ENCODE measurements around the gene ISM1. TPM values are rescaled to one million over a fixed set of nuclear protein-coding genes. Genes with fewer than 3 reads are reported as not detected.

ISM1 gene
- total and polyA plus RNA-seq, 7 experiments from 2014 or later, result 1.6 to 3.2 (median 2.4) TPM

DNA sequence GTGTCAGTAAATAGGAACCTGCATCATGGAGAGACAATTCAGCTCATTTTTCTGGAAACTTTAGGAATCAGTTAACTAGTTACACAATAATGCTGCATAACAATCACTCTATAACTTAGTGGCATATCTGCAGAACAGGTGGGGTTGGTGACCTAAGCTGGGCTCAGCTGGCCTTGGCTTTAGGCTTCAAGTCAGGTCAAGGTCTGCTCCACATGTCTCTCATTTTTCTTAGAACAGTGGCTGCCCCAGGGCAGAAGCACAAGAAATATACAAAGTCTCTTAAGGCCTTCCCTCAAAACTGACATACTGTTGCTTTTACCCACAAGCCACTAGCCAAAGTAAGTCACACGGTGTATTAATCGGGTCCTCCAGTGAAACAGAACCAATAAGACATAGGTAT, 14.1 kb upstream of the ISM1 start:
- peaks cover 0 to 3% (median 0%) of the 10 kb centered on the region in 5 donors for H3K36me3 Mint-ChIP-seq
- H3K4me1 Mint-ChIP-seq, result peaks cover 0 to 5% (median 3%) of the 10 kb centered on the region in 7 donors
- no peak overlapping the region for H3K4me3 Mint-ChIP-seq
- H3K27ac ChIP-seq (ENCODE audit: low read depth, low read length), result no peak overlapping the region
- H3K4me3 ChIP-seq (ENCODE audit: low read length), result no peak overlapping the region
- no peak for DNase-seq
- no peaks in the 10 kb centered on the region for H3K9me3 ChIP-seq (ENCODE audit: control insufficient read depth in 2 of 3, low read length in 3 of 3)
- ATAC-seq, result no peak
- ChIA-PET POLR2A (no interaction called here), CTCF (no interaction called here)
- H3K27me3 ChIP-seq (ENCODE audit: control insufficient read depth in 2 of 2, insufficient read depth in 2 of 2, low read length in 2 of 2), result no peaks in the 10 kb centered on the region
- no peak overlapping the region for H3K27ac Mint-ChIP-seq
- H3K27me3 Mint-ChIP-seq, result peaks cover 3 to 20% (median 4%) of the 10 kb centered on the region in 5 donors
- intact Hi-C loops (cut with micrococcal nuclease), result no loop called here
- H3K4me1 ChIP-seq (ENCODE audit: control insufficient read depth in 2 of 2, insufficient read depth in 2 of 2, low read length in 2 of 2), result no peaks in the 10 kb centered on the region
- H3K36me3 ChIP-seq (ENCODE audit: control insufficient read depth in 2 of 3, insufficient read depth in 3 of 3, low read length in 3 of 3), result no peaks in the 10 kb centered on the region
- H3K9me3 Mint-ChIP-seq, result peaks cover 0 to 9% (median 0%) of the 10 kb centered on the region in 11 donors

DNA sequence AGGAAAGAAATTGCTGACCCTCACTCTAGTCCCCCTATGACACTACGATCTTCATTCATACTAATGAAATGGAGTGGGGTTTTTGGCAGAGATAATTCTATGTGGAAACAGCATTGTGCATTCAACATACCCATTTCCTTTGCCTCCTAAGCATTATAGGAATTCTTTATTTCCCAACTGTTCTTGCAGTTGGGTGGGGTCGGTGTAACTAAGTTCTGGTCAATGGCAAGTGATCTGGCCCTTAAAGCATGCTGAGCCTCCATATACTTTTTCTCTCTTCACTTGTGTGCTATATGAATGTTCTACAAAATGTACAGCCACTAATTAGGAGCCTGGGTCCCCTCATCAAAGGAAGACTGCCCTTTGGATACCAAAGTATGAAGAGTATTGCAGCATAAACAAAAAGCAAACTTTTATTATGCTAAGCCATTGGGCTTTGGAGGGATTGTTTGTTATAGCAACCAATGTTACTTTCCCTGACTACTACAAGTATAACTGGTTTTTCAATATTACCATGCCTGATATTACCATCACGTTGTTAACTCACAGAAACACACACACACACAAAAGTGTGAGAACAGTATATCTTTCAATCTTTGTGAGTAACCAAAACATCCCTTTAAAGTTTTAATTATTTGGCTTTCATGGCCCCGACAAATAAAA, 9.0 kb upstream of the ISM1 start:
- H3K36me3 Mint-ChIP-seq, result peaks cover 0 to 3% (median 0%) of the 10 kb centered on the region in 5 donors
- intact Hi-C loops (cut with micrococcal nuclease), result no loop called here
- ChIA-PET POLR2A (no interaction called here), CTCF (no interaction called here)
- no peaks in the 10 kb centered on the region for H3K4me1 ChIP-seq (ENCODE audit: control insufficient read depth in 2 of 2, insufficient read depth in 2 of 2, low read length in 2 of 2)
- H3K27ac ChIP-seq (ENCODE audit: low read depth, low read length), result no peak overlapping the region
- no peak overlapping the region for H3K4me3 ChIP-seq (ENCODE audit: low read length)
- H3K27me3 Mint-ChIP-seq, result peaks cover 15 to 48% (median 29%) of the 10 kb centered on the region in 5 donors
- H3K27me3 ChIP-seq (ENCODE audit: control insufficient read depth in 2 of 2, insufficient read depth in 2 of 2, low read length in 2 of 2), result peaks cover 0 to 3% of the 10 kb centered on the region in 2 donors
- H3K9me3 Mint-ChIP-seq, result peaks cover 0 to 8% (median 0%) of the 10 kb centered on the region in 11 donors
- ATAC-seq, result no peak
- H3K4me1 Mint-ChIP-seq, result peaks cover 0 to 11% (median 0%) of the 10 kb centered on the region in 7 donors
- no peaks in the 10 kb centered on the region for H3K9me3 ChIP-seq (ENCODE audit: control insufficient read depth in 2 of 3, low read length in 3 of 3)
- no peak overlapping the region for H3K27ac Mint-ChIP-seq
- H3K36me3 ChIP-seq (ENCODE audit: control insufficient read depth in 2 of 3, insufficient read depth in 3 of 3, low read length in 3 of 3), result no peaks in the 10 kb centered on the region
- no peak overlapping the region for H3K4me3 Mint-ChIP-seq
- no peak for DNase-seq

DNA sequence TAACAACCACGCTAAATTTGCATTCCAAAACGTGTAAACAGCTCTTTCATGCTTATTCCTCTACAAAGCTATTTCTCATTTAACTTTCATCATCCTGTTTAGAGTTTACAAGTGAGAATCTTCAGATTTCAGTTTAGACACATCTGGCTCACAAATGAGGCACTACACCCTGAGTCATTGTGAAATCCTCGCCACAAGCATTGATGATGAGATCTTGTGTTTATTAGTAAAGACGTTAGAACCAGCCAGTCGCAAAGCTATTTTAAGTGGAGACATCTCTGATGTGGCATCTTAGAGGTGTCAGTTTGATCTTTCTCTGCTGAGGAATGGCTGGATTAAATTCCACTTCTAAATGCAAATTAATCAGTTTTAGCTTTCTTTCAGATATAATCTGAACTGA, 8.3 kb upstream of the ISM1 start:
- CTCF ChIA-PET, result interaction anchor here (0.9 to 1.1 kb wide), 2 partner anchors 9 to 28 kb away, joined by 3 read pairs; no protein-coding TSS in a partner anchor
- H3K27me3 Mint-ChIP-seq, result peaks cover 18 to 53% (median 29%) of the 10 kb centered on the region in 5 donors
- intact Hi-C loops (cut with micrococcal nuclease), result no loop called here

DNA sequence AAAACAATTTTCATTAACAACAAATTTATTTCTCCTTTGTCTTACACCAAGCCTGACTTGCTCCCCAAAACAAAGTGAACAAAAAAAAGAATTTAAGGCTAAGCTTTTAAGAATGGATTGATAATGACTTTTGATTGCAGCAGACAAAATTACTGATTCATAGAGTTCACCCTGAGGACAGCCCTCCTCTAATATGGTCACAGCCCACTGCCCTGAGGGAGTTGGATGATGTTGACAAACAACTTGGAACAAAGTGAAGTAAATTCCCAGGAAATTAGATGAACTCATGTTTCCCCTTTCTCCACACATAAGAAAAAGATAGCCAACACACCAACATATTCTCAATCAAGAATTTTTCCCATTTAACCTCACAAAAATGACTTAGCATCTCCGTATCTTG, 7.7 kb upstream of the ISM1 start:
- Histone ChIP-seq H3K4me3 (ENCODE audit: low read length) (no peak overlapping the region), H3K27me3 (ENCODE audit: control insufficient read depth in 2 of 2, insufficient read depth in 2 of 2, low read length in 2 of 2) (peaks cover 1 to 3% of the 10 kb centered on the region in 2 donors), H3K4me1 (ENCODE audit: control insufficient read depth in 2 of 2, insufficient read depth in 2 of 2, low read length in 2 of 2) (no peaks in the 10 kb centered on the region), H3K9me3 (ENCODE audit: control insufficient read depth in 2 of 3, low read length in 3 of 3) (no peaks in the 10 kb centered on the region), H3K36me3 (ENCODE audit: control insufficient read depth in 2 of 3, insufficient read depth in 3 of 3, low read length in 3 of 3) (no peaks in the 10 kb centered on the region), H3K27ac (ENCODE audit: low read depth, low read length) (no peak overlapping the region)
- intact Hi-C loops (cut with micrococcal nuclease), result no loop called here
- POLR2A ChIA-PET, result interaction anchor here (1.0 kb wide), 1 partner anchor 8 kb away, joined by 3 read pairs; no protein-coding TSS in a partner anchor
- CTCF ChIA-PET, result interaction anchor here (0.9 to 1.1 kb wide), 2 partner anchors 8 to 28 kb away, joined by 3 read pairs; no protein-coding TSS in a partner anchor
- ATAC-seq (no peak), DNase-seq (no peak)
- Mint-ChIP-seq H3K4me3 (no peak overlapping the region), H3K36me3 (peaks cover 0 to 3% (median 0%) of the 10 kb centered on the region in 5 donors), H3K4me1 (peaks cover 0 to 11% (median 0%) of the 10 kb centered on the region in 7 donors), H3K9me3 (peaks cover 0 to 5% (median 0%) of the 10 kb centered on the region in 11 donors), H3K27ac (no peak overlapping the region), H3K27me3 (peaks cover 21 to 59% (median 34%) of the 10 kb centered on the region in 5 donors)

More for the DNA sequence above, 8.3 kb upstream of the ISM1 start:
- no peak overlapping the region for H3K27ac Mint-ChIP-seq
- H3K4me1 Mint-ChIP-seq, result peaks cover 0 to 11% (median 0%) of the 10 kb centered on the region in 7 donors
- H3K4me1 ChIP-seq (ENCODE audit: control insufficient read depth in 2 of 2, insufficient read depth in 2 of 2, low read length in 2 of 2), result no peaks in the 10 kb centered on the region
- no peaks in the 10 kb centered on the region for H3K9me3 ChIP-seq (ENCODE audit: control insufficient read depth in 2 of 3, low read length in 3 of 3)
- H3K27me3 ChIP-seq (ENCODE audit: control insufficient read depth in 2 of 2, insufficient read depth in 2 of 2, low read length in 2 of 2), result peaks cover 0 to 3% of the 10 kb centered on the region in 2 donors
- ATAC-seq, result no peak
- H3K4me3 ChIP-seq (ENCODE audit: low read length), result no peak overlapping the region
- peaks cover 0 to 3% (median 0%) of the 10 kb centered on the region in 5 donors for H3K36me3 Mint-ChIP-seq
- POLR2A ChIA-PET, result interaction anchor here (1.0 kb wide), 1 partner anchor 9 kb away, joined by 3 read pairs; no protein-coding TSS in a partner anchor
- H3K27ac ChIP-seq (ENCODE audit: low read depth, low read length), result no peak overlapping the region
- peaks cover 0 to 5% (median 0%) of the 10 kb centered on the region in 11 donors for H3K9me3 Mint-ChIP-seq
- no peaks in the 10 kb centered on the region for H3K36me3 ChIP-seq (ENCODE audit: control insufficient read depth in 2 of 3, insufficient read depth in 3 of 3, low read length in 3 of 3)
- DNase-seq, result no peak
- H3K4me3 Mint-ChIP-seq, result no peak overlapping the region

DNA sequence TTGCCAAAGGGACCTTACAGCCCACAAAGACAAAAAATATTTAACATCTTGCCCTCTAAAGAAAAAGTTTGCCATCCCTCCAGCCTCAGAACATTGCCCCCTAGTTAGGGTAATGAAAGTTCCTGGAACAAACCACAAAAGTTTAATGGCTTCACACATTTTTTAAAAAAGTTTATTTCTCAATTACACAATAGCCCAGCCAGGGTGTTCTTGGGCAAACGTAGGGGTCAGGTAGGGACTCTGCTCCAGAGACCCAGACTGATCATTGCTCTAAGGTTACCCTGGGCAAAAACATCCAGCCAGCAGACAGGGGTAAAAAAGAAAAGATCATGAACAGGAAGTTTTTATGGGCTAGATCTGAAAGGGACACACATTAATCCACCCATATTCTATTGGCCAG, 4.5 kb upstream of the ISM1 start:
- H3K27me3 ChIP-seq (ENCODE audit: control insufficient read depth in 2 of 2, insufficient read depth in 2 of 2, low read length in 2 of 2), result peaks cover 10 to 18% of the 10 kb centered on the region in 2 donors
- ChIA-PET POLR2A (no interaction called here), CTCF (interaction anchor here (0.9 kb wide), 1 partner anchor 44 kb away, joined by 4 read pairs; no protein-coding TSS in a partner anchor)
- H3K27ac ChIP-seq (ENCODE audit: low read depth, low read length), result no peak overlapping the region
- H3K4me3 ChIP-seq (ENCODE audit: low read length), result no peak overlapping the region
- Mint-ChIP-seq H3K4me1 (peaks cover 6 to 22% (median 12%) of the 10 kb centered on the region in 7 donors), H3K4me3 (peak overlapping the region in 1 of 10 donors; percentile 6), H3K9me3 (peaks cover 0 to 5% (median 0%) of the 10 kb centered on the region in 11 donors), H3K27ac (peak overlapping the region in 1 of 9 donors; percentile 19), H3K27me3 (peaks cover 35 to 78% (median 46%) of the 10 kb centered on the region in 5 donors), H3K36me3 (peaks cover 0 to 3% (median 0%) of the 10 kb centered on the region in 5 donors)
- H3K9me3 ChIP-seq (ENCODE audit: control insufficient read depth in 2 of 3, low read length in 3 of 3), result no peaks in the 10 kb centered on the region
- peaks cover 5 to 10% of the 10 kb centered on the region in 2 donors for H3K4me1 ChIP-seq (ENCODE audit: control insufficient read depth in 2 of 2, insufficient read depth in 2 of 2, low read length in 2 of 2)
- ATAC-seq (no peak), DNase-seq (no peak)
- no peaks in the 10 kb centered on the region for H3K36me3 ChIP-seq (ENCODE audit: control insufficient read depth in 2 of 3, insufficient read depth in 3 of 3, low read length in 3 of 3)
- intact Hi-C loops (cut with micrococcal nuclease), result loop anchor here in 1 of 2 donors (2.0 kb wide), 1 partner anchor 14 kb away; no protein-coding TSS in a partner anchor

DNA sequence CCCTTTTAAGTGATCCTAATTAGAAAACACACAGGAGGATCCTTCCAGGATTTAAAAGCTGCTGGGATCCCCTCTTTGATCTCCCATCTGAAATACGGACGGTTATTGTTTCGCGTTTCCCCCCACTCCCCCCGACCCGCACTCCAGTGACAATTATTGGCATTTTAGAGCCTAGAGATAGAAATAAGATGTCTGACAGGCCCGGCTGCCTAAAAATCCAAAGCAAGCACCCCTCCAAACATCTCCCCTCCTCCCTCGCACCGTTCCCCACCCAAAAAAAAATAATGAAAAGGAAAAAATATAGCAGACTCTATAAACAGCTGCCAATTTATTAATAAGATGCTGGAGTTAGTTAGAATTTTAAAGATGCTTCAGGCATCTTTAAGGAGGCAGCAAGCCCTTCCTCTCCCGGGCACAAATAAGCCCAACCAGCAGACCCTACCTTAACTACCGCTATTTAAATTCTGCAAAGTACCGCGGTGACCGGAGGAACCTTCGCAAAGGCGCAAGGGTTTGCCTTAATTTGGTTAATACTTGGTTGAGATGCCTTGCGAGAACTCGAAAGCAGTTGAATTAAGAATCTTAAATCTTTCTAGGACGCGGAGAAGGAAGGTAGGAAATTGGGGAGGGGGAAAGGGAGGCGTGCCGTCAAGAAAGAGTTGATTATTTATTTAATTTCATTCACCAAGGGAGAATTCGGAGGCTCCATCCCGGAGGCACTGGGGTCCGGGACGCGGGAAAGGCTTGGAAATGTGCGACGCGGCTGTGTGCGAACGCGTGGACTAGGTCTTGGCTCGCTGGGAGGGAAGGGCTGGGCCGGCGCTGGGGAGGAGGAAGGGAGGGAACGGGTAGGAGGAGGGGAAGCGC, 1.5 kb upstream of the ISM1 start:
- Mint-ChIP-seq H3K36me3 (peaks cover 0 to 1% (median 0%) of the 10 kb centered on the region in 5 donors), H3K9me3 (no peaks in the 10 kb centered on the region), H3K27ac (peak overlapping the region in 5 of 9 donors; percentile 5 to 84 (median 58)), H3K27me3 (peaks cover 20 to 76% (median 38%) of the 10 kb centered on the region in 5 donors), H3K4me1 (peaks cover 6 to 26% (median 13%) of the 10 kb centered on the region in 7 donors), H3K4me3 (peak overlapping the region; percentile 74 to 93 (median 86))
- POLR2A ChIA-PET, result interaction anchor here (0.5 kb wide), 1 partner anchor 12 kb away, joined by 3 read pairs; no protein-coding TSS in a partner anchor
- Histone ChIP-seq H3K4me1 (ENCODE audit: control insufficient read depth in 2 of 2, insufficient read depth in 2 of 2, low read length in 2 of 2) (peaks cover 5 to 18% of the 10 kb centered on the region in 2 donors), H3K27me3 (ENCODE audit: control insufficient read depth in 2 of 2, insufficient read depth in 2 of 2, low read length in 2 of 2) (peaks cover 8 to 18% of the 10 kb centered on the region in 2 donors), H3K4me3 (ENCODE audit: low read length) (peak overlapping the region; percentile 66), H3K36me3 (ENCODE audit: control insufficient read depth in 2 of 3, insufficient read depth in 3 of 3, low read length in 3 of 3) (no peaks in the 10 kb centered on the region), H3K9me3 (ENCODE audit: control insufficient read depth in 2 of 3, low read length in 3 of 3) (no peaks in the 10 kb centered on the region), H3K27ac (ENCODE audit: low read depth, low read length) (no peak overlapping the region)
- CTCF ChIA-PET, result interaction anchor here (0.7 to 3.2 kb wide), 3 partner anchors 39 to 90 kb away, joined by 3 to 22 read pairs (median 5); no protein-coding TSS in a partner anchor
- DNase-seq, result peak in 1 of 9 donors; percentile 10
- intact Hi-C loops (cut with micrococcal nuclease), result loop anchor here (1.0 to 5.0 kb wide), 5 partner anchors 28 to 418 kb away; partner anchors contain the start of gene TASP1 (in 1 of the 2)
- ATAC-seq, result no peak

Measured in naive thymus-derived CD4-positive, alpha-beta T cell (primary cell).